Measurements from ENCODE around the gene SYT7. TPM values are rescaled to one million over a fixed set of nuclear protein-coding genes. Genes with fewer than 3 reads are reported as not detected.

Gene SYT7
- total RNA-seq, 1 donor from 2014 or later, result not detected

DNA sequence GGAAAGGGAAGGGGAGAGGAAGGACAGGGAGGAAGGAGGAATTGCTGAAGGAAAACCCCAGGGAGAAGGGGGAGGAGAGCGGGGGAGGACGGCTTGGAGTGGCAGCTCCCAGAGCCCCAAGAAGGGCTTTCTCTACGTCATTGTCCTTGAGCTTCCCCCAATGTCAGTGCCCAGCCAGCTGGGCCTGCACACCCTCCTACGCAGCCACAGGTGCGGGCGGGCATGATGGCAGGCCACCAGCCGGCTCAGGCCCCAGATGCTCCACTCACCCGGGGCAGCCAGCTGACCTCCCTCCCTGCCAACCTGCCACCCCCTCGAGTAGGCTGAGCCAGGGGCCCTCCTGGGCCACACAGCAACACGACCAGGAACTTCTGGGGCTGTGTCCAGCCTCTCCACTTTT, 11.2 kb downstream of the SYT7 start:
- TF ChIP-seq, protein P1, sequence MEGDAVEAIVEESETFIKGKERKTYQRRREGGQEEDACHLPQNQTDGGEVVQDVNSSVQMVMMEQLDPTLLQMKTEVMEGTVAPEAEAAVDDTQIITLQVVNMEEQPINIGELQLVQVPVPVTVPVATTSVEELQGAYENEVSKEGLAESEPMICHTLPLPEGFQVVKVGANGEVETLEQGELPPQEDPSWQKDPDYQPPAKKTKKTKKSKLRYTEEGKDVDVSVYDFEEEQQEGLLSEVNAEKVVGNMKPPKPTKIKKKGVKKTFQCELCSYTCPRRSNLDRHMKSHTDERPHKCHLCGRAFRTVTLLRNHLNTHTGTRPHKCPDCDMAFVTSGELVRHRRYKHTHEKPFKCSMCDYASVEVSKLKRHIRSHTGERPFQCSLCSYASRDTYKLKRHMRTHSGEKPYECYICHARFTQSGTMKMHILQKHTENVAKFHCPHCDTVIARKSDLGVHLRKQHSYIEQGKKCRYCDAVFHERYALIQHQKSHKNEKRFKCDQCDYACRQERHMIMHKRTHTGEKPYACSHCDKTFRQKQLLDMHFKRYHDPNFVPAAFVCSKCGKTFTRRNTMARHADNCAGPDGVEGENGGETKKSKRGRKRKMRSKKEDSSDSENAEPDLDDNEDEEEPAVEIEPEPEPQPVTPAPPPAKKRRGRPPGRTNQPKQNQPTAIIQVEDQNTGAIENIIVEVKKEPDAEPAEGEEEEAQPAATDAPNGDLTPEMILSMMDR (IDR thresholded peaks at IDR 0.05), result no peak
- ChIA-PET POLR2A (no interaction called here), CTCF (no interaction called here)
- no peaks in the 10 kb centered on the region for H3K4me1 Mint-ChIP-seq
- DNase-seq (no peak), ATAC-seq (ENCODE audit: low read depth) (no peak)
- no peak overlapping the region for H3K4me3 Mint-ChIP-seq
- peaks cover 59% of the 10 kb centered on the region for H3K27me3 Mint-ChIP-seq
- no peaks in the 10 kb centered on the region for H3K36me3 Mint-ChIP-seq (ENCODE audit: low read depth)
- H3K9me3 Mint-ChIP-seq, result no peaks in the 10 kb centered on the region
- intact Hi-C loops (cut with micrococcal nuclease), result no loop called here
- no peak overlapping the region for H3K27ac Mint-ChIP-seq

DNA sequence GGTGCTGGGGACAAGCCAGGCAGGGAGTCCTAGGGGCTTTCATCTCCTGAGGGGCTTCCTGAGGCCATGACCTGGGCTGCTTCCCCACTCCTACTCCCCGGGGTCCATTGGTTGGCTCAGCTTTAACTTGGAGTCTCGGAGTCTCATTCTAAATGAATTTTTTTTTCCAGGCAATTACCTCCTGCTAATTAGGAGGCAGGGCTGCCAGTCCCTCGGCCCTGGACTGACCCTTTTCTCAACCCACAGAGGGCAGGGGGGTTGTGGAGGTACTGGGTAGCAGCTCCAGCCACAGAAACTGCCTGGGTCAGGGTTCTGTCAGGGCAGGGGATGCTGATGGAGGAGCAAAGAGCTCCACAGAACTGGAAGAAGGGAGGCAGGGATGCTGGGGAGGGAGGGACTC, 11.9 kb downstream of the SYT7 start:
- no peak overlapping the region for H3K27ac Mint-ChIP-seq
- no peak overlapping the region for H3K4me3 Mint-ChIP-seq
- ChIA-PET POLR2A (no interaction called here), CTCF (no interaction called here)
- DNase-seq (no peak), ATAC-seq (ENCODE audit: low read depth) (no peak)
- no peaks in the 10 kb centered on the region for H3K4me1 Mint-ChIP-seq
- peaks cover 65% of the 10 kb centered on the region for H3K27me3 Mint-ChIP-seq
- no peaks in the 10 kb centered on the region for H3K36me3 Mint-ChIP-seq (ENCODE audit: low read depth)
- intact Hi-C loops (cut with micrococcal nuclease), result no loop called here
- TF ChIP-seq, protein P1 (IDR thresholded peaks at IDR 0.05), result no peak
- no peaks in the 10 kb centered on the region for H3K9me3 Mint-ChIP-seq

GRCh38 chr11:61567286-61568061, 13.4 kb downstream of the SYT7 start:
- peak; percentile 69 for DNase-seq
- no peaks in the 10 kb centered on the region for H3K36me3 Mint-ChIP-seq (ENCODE audit: low read depth)
- ATAC-seq (ENCODE audit: low read depth), result peak; percentile 74
- peaks cover 67% of the 10 kb centered on the region for H3K27me3 Mint-ChIP-seq
- no peak overlapping the region for H3K4me3 Mint-ChIP-seq
- H3K9me3 Mint-ChIP-seq, result no peaks in the 10 kb centered on the region
- CTCF ChIA-PET, result no interaction called here
- TF ChIP-seq, protein P1 (IDR thresholded peaks at IDR 0.05), result no peak
- POLR2A ChIA-PET, result no interaction called here
- peak overlapping the region; percentile 12 for H3K27ac Mint-ChIP-seq
- intact Hi-C loops (cut with micrococcal nuclease), result no loop called here
- no peaks in the 10 kb centered on the region for H3K4me1 Mint-ChIP-seq

DNA sequence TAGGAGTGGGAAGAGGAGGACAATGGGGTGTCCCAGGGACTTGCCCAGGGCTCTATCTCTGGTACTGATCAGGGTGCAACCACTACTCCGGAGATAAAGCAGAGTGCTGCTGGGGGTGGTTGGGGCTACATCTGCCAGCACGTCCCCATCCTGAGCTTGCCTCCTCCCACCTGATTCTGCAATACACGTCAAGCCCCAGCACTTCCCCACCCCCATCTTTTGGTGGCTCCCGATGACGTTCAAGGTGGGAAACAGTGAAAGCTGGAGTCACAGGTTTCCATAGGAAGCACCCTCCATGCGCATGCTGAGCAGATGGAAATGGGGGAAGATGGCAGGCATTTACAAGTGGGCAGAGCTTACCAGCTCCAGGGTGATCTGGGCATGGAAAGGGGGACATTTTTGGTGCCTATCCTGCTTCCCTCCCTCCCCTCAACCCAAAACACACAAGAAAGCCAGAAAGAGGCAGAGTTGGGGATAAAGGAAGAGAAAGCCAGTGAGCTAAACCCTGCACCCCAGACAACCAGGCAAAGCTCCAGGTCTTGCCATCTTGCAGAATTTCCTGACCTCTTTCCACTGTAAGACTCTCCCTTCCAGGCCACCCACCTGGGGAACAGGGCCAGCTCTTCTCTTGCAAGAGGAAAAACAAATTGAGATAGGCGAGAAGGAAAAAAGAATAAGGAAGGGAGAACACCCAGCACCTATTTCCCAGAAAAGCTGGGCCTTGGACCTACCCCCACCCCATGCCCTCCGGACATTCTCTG, 15.8 kb downstream of the SYT7 start:
- TF ChIP-seq, protein P1 (IDR thresholded peaks at IDR 0.05), result no peak
- Mint-ChIP-seq H3K4me1 (no peaks in the 10 kb centered on the region), H3K27me3 (peaks cover 59% of the 10 kb centered on the region), H3K36me3 (ENCODE audit: low read depth) (no peaks in the 10 kb centered on the region), H3K4me3 (no peak overlapping the region), H3K27ac (no peak overlapping the region), H3K9me3 (no peaks in the 10 kb centered on the region)
- POLR2A ChIA-PET, result no interaction called here
- CTCF ChIA-PET, result no interaction called here
- ATAC-seq (ENCODE audit: low read depth), result no peak
- intact Hi-C loops (cut with micrococcal nuclease), result no loop called here
- DNase-seq, result no peak

GRCh38 chr11:61560751-61561150, 20.1 kb downstream of the SYT7 start:
- Mint-ChIP-seq H3K36me3 (ENCODE audit: low read depth) (no peaks in the 10 kb centered on the region), H3K27me3 (peaks cover 59% of the 10 kb centered on the region), H3K4me1 (no peaks in the 10 kb centered on the region), H3K9me3 (no peaks in the 10 kb centered on the region), H3K4me3 (no peak overlapping the region), H3K27ac (no peak overlapping the region)
- TF ChIP-seq, protein P1 (IDR thresholded peaks at IDR 0.05), result no peak
- ChIA-PET POLR2A (no interaction called here), CTCF (no interaction called here)
- intact Hi-C loops (cut with micrococcal nuclease), result no loop called here
- no peak for DNase-seq
- ATAC-seq (ENCODE audit: low read depth), result no peak

Data from activated B cell treated with CpG ODN at 0.5 μM for 24 hours (primary cell).